Body of pancreas (tissue), 4 donors: Measurements from ENCODE around the gene ATF6. TPM values are rescaled to one million over a fixed set of nuclear protein-coding genes. Genes with fewer than 3 reads are reported as not detected.

Experiments
- ATAC-seq: fragments of 150-250 bp; one replicate; pipeline ENCODE4 v1.9.1; 2016
- DNase-seq, 4 donors: peaks; one replicate each; pipeline ENCODE4 v3.0.0-alpha.2; 2019
- H3K27ac ChIP-seq, 4 donors: fragments of 200-600 bp; sonication (generic); 1 replicate in 3 of 4; 2 replicates in 1 of 4; pipeline versions ENCODE4 v1.5.1 to v1.6.1; 2016 to 2019; ENCODE audit warnings: mild to moderate bottlenecking in 1 of 4, mixed read lengths in 1 of 4, moderate library complexity in 1 of 4
- H3K27me3 ChIP-seq, 2 donors: fragments of 200-600 bp; sonication (generic); one replicate each; pipeline ENCODE4 v1.6.0; 2016; ENCODE audit warnings: mild to moderate bottlenecking in 1 of 2
- H3K36me3 ChIP-seq, 2 donors: fragments of 200-600 bp; sonication (generic); replicated peaks in 1 of 2; 2 replicates each; pipeline ENCODE4 v1.5.1; 2016; ENCODE audit warnings: low read depth in 2 of 2; ENCODE audit not compliant: insufficient read depth in 1 of 2
- H3K4me1 ChIP-seq: fragments of 200-600 bp; sonication (generic); one replicate; pipeline ENCODE4 v1.6.0; 2016
- H3K4me3 ChIP-seq, 2 donors: fragments of 200-600 bp; sonication (generic); 1 replicate in 1 of 2; 2 replicates in 1 of 2; pipeline ENCODE4 v1.5.1; 2016 to 2019
- H3K9me3 ChIP-seq, 3 donors: fragments of 200-600 bp; sonication (generic); 1 replicate in 2 of 3; 2 replicates in 1 of 3; pipeline ENCODE4 v1.5.1; 2016
- CTCF ChIP-seq, 7 experiments: fragments of 450-650 bp in 4 of 7; fragments of 200-600 bp in 3 of 7; sonication (generic) in 3 of 7; IDR thresholded peaks; one replicate each; pipeline ENCODE4 v1.5.1; 2016 to 2019; ENCODE audit warnings: antibody characterized with exemption in 7 of 7
- POLR2A ChIP-seq, 3 donors: fragments of 450-650 bp; IDR thresholded peaks; one replicate each; pipeline ENCODE4 v1.6.1; 2016; ENCODE audit warnings: antibody characterized with exemption in 3 of 3, mild to moderate bottlenecking in 2 of 3
- WGBS, 2 donors: methylation state at CpG; one replicate each; pipeline ENCODE4 v1.1.5; 2017; 5-methylcytosine and 5-hydroxymethylcytosine counted together
- intact Hi-C: fragments of 100-400 bp; cut with DNase I; formaldehyde crosslinking; loops from one replicate; pipeline ENCODE4 v1.15.1; 2023
- total RNA-seq, 2 donors: library from RNA; depleted of rRNA; stranded (reverse); fragments of >200 nt; gene quantifications; one replicate each; pipeline ENCODE4 v1.1.0, GENCODE V29; 2016

Gene ATF6
- total RNA-seq, 2 donors from 2014 or later = 12.5 to 16.3 TPM

DNA sequence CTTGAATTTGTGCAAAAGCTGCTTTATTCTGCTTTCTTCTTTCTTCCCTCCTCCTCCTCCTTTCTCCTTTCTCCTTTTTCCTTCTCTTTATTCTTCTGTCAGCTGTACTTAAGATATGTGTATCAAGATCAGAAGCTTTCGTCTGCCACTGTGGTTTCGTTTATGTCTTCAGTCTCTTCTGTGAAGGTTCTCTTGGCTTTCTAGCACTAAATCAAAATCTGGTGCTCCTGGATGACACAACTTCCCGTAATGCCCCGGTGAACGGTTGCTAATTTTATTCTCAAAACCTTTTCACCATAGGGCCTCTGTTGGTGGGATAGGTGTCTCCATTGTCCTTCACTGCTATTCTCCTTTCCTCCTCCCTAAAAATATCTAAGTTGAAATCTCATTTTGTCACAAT, 5.0 kb downstream of the ATF6 start:
- Histone ChIP-seq H3K4me3 (no peak overlapping the region), H3K27me3 (no peaks in the 10 kb centered on the region), H3K9me3 (no peaks in the 10 kb centered on the region), H3K36me3 (no peaks in the 10 kb centered on the region), H3K4me1 (peaks cover 53% of the 10 kb centered on the region), H3K27ac (no peak overlapping the region)
- WGBS, 2 donors = 63 to 81% methylated on average over 5 of the region's 5 CpGs
- DNase-seq = no peak
- no peak for ATAC-seq
- intact Hi-C loops = no loop called here
- TF ChIP-seq POLR2A (IDR thresholded peaks at IDR 0.05) (no peak), CTCF (IDR thresholded peaks at IDR 0.05) (no peak)

DNA sequence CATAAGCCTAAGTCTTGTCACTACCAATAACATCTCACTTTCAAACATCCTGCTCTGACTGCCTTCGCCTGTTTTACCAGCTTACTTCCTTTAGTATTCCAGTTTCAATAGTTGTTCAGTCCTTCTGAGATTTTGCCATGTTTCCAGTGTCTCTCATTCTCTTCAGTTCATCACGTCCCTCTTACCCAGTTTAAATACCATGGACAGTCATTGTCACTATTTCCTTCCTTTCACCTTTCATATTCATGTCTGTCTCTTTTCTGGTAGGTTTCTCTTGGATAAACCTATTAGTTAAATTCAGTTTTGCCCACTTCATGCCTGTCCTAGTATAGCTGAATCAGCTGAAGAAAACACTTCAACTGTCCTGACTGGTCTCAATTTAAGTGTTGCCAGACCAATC, 5.9 kb downstream of the ATF6 start:
- H3K27ac ChIP-seq = peak overlapping the region in 1 of 4 donors; percentile 40
- intact Hi-C loops = no loop called here

GRCh38 chr1:161772397-161772796, 6.3 kb downstream of the ATF6 start:
- TF ChIP-seq POLR2A (IDR thresholded peaks at IDR 0.05) (peak in 1 of 3 donors; percentile 31), CTCF (IDR thresholded peaks at IDR 0.05) (no peak)
- Histone ChIP-seq H3K27me3 (no peaks in the 10 kb centered on the region), H3K4me3 (no peak overlapping the region), H3K9me3 (no peaks in the 10 kb centered on the region), H3K4me1 (peaks cover 51% of the 10 kb centered on the region), H3K36me3 (no peaks in the 10 kb centered on the region), H3K27ac (peak overlapping the region in 1 of 4 donors; percentile 40)
- no peak for ATAC-seq
- intact Hi-C loops = no loop called here
- no peak for DNase-seq

More for the DNA sequence above, 5.9 kb downstream of the ATF6 start:
- ATAC-seq = no peak
- DNase-seq = no peak
- no peak for TF ChIP-seq POLR2A (IDR thresholded peaks at IDR 0.05)
- TF ChIP-seq CTCF (IDR thresholded peaks at IDR 0.05) = no peak
- H3K9me3 ChIP-seq = no peaks in the 10 kb centered on the region
- WGBS, 2 donors = 68 to 91% methylated on average over 2 of the region's 2 CpGs
- peaks cover 55% of the 10 kb centered on the region for H3K4me1 ChIP-seq
- H3K27me3 ChIP-seq = no peaks in the 10 kb centered on the region
- H3K4me3 ChIP-seq = no peak overlapping the region
- H3K36me3 ChIP-seq = no peaks in the 10 kb centered on the region

DNA sequence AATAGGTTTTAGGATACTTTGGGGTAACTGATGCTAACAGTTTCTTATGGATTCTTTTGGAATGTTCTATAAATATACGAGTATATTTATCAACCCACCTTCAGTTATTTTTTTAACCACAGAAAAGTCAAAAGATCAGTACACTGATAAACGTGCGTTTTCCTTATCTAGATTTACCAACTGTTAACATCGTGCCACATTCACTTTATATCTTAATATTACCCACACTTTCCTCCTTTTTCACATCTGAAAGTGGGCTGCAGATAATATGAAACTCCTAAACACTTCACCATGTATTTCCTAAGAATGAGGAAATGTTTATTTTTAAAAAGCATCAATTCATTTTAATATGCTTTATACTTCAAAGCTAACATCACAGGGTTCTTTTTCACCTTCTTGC, 7.7 kb downstream of the ATF6 start:
- no peak for DNase-seq
- WGBS, 2 donors = 26 to 30% methylated on average over 4 of the region's 4 CpGs
- H3K4me1 ChIP-seq = peaks cover 37% of the 10 kb centered on the region
- no peak for ATAC-seq
- no peak for TF ChIP-seq CTCF (IDR thresholded peaks at IDR 0.05)
- TF ChIP-seq POLR2A (IDR thresholded peaks at IDR 0.05) = no peak
- no peaks in the 10 kb centered on the region for H3K27me3 ChIP-seq
- intact Hi-C loops = no loop called here
- no peaks in the 10 kb centered on the region for H3K36me3 ChIP-seq
- no peak overlapping the region for H3K4me3 ChIP-seq
- H3K27ac ChIP-seq = no peak overlapping the region
- H3K9me3 ChIP-seq = no peaks in the 10 kb centered on the region

GRCh38 chr1:161777261-161777660, 11.1 kb downstream of the ATF6 start:
- DNase-seq (no peak), ATAC-seq (no peak)
- Histone ChIP-seq H3K4me1 (peaks cover 10% of the 10 kb centered on the region), H3K4me3 (no peak overlapping the region), H3K9me3 (no peaks in the 10 kb centered on the region), H3K36me3 (no peaks in the 10 kb centered on the region), H3K27ac (no peak overlapping the region), H3K27me3 (no peaks in the 10 kb centered on the region)
- TF ChIP-seq CTCF (IDR thresholded peaks at IDR 0.05) = no peak
- 81 to 89% methylated on average over 2 of the region's 2 CpGs for WGBS, 2 donors
- intact Hi-C loops = no loop called here
